GM12892 (cell line): Measurements from ENCODE around the gene ENPP4. TPM values are rescaled to one million over a fixed set of nuclear protein-coding genes. Genes with fewer than 3 reads are reported as not detected.
"Not testable (repeated sequence)": the region's sequence is repeated elsewhere in the genome, so short reads cannot be mapped to it uniquely, and the experiment has no call there.

Experiments used
- DNase-seq: peaks from one replicate; pipeline ENCODE4 v3.0.0; 2011; ENCODE audit not compliant: insufficient read length
- FAIRE-seq: peaks from 2 replicates; lab custom pipeline; 2011; peaks lifted over from hg19 to GRCh38; lab: Jason Lieb, UNC
- POLR2A ChIP-seq: IDR thresholded peaks from 2 replicates; pipeline ENCODE4 v1.6.1; 2011; ENCODE audit warnings: low read depth, low read length, control low read depth
- POLR2AphosphoS5 ChIP-seq: IDR thresholded peaks from 2 replicates; pipeline ENCODE4 v1.6.1; 2011; ENCODE audit warnings: low read depth, low read length, control low read depth
- TAF1 ChIP-seq: IDR thresholded peaks from 2 replicates; pipeline ENCODE4 v1.6.1; 2011; ENCODE audit warnings: low read depth, mild to moderate bottlenecking, control low read depth, low read length, borderline replicate concordance
- polyA plus RNA-seq: library from polyadenylated mRNA; unstranded; fragments of >200 nt; gene quantifications from one replicate; pipeline ENCODE4 v1.2.1, GENCODE V29; 2012; ENCODE audit warnings: missing spikeins, inconsistent platforms; ENCODE audit not compliant: missing spikeins

Gene ENPP4, protein sequence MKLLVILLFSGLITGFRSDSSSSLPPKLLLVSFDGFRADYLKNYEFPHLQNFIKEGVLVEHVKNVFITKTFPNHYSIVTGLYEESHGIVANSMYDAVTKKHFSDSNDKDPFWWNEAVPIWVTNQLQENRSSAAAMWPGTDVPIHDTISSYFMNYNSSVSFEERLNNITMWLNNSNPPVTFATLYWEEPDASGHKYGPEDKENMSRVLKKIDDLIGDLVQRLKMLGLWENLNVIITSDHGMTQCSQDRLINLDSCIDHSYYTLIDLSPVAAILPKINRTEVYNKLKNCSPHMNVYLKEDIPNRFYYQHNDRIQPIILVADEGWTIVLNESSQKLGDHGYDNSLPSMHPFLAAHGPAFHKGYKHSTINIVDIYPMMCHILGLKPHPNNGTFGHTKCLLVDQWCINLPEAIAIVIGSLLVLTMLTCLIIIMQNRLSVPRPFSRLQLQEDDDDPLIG
- 7.4 TPM for polyA plus RNA-seq

DNA sequence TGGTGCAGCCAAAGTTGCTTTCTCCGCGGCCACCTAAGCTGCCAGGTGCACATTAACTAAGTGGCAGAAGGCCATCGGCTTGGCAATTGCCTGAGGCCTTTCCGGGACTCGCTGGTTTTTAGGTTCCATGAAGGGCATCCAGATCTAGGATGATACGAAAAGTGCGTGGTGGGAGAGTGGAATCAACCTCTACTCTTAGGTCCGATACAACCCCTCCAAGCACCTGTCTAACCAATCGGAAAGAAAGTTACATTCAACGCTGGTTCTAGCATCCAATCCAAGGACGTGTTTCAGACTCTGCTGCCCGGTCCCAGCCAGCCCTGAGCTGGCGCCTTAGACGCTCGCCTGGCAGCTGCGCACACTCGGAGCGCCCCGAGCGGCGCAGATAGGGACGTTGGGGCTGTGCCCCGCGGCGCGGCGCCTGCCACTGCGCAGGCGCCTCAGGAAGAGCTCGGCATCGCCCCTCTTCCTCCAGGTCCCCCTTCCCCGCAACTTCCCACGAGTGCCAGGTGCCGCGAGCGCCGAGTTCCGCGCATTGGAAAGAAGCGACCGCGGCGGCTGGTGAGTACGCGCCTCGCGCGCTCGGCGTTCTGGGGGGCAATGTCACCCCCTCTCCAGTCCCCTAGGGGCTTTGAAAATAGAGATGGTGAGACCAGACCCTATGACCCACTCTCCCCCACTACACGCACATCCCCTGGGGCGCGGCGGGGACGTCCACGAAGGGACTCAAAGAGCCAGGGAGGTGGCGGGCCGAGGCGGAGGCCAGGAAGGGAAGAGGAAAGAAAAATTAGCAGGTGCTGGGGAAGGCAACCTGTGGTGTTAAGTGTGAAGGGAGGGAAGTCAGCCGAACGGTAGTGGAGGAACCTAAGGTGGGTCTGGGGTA, at the start of gene ENPP4:
Gene ENPP4, plus strand, starts transcription at position 361 of the 883 bp plus-strand sequence. CDS start 9,595 bp downstream, outside the sequence.
- FAIRE-seq (peak; percentile 100), DNase-seq (peak; percentile 90)
- TF ChIP-seq POLR2A (peak; percentile 51), POLR2AphosphoS5 (no peak)

DNA sequence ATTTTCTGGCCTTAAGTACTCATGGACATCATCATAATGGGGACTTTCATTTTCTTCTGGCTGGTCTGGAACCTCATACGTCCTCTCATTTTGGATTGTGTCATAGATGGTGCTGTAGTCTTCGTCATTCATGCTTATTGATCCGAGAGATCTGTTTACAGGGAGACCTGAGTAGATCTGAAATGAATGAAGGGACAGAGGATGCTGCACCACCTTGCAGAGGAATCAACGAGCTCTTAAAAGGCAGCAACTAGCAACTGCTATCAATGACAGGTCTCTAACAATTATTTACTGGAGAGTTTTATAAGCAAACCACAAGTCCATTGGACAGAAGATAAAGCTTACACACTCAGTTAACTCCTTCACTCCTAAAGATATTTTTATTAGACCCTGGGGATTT, 49.7 kb upstream of the ENPP4 start:
- DNase-seq (no peak), FAIRE-seq (no peak)
- no peak for TF ChIP-seq POLR2AphosphoS5
- TF ChIP-seq POLR2A: no peak
- no peak for TF ChIP-seq TAF1

DNA sequence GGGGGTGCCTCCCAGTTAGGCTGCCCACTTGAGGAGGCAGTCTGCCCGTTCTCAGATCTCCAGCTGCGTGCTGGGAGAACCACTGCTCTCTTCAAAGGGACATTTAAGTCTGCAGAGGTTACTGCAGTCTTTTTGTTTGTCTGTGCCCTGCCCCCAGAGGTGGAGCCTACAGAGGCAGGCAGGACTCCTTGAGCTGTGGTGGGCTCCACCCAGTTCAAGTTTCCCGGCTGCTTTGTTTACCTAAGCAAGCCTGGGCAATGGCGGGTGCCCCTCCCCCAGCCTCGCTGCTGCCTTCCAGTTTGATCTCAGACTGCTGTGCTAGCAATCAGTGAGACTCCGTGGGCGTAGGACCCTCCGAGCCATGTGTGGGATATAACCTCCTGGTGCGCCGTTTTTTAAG, 44.1 kb upstream of the ENPP4 start:
- not testable (repeated sequence) for DNase-seq, FAIRE-seq

DNA sequence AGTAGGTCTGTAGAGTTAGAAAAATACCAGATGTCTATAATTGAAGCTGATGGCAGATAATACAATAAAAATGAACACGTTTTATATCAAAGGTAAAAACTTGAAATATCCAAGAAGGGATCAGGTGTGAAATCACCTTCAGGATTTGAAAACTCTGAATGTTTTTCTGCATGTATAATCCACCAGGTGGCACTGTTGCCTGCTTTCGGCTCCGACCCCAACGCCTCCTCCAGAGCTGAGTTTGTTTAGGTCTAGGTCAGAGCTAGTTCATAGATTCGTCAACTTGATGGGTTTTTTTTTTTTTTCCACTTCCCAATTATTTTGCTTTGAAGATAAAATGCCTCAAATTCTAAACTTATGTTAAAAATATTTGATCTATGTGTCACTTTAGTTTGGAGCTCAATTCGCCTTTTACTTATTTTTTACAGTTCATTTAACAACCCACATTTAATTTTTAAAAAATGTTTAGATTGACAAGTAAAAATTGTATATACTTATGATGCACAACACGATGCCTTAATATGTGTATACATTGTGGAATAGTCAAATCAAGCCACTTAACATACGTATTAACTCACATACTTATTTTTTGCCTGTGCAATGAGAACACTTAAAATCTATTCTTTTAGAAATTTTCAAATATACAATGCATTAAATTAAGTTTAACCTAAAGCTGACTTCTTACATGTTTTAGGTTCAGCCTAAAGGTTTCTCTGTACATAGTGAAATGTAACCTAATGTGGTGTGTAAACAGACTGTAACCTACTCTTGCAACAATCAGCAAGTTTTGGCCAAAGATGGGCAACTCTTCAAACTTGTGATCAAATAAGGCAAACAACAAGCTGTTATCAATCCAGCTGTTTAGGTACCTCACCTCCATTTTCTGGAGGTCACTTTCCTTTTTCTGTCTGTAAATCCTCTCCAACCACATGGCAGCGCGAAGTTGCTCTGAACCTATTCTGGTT, 39.4 kb upstream of the ENPP4 start:
- peak; percentile 27 for DNase-seq
- FAIRE-seq: peak; percentile 83
- TF ChIP-seq POLR2AphosphoS5 (no peak), TAF1 (no peak), POLR2A (no peak)

DNA sequence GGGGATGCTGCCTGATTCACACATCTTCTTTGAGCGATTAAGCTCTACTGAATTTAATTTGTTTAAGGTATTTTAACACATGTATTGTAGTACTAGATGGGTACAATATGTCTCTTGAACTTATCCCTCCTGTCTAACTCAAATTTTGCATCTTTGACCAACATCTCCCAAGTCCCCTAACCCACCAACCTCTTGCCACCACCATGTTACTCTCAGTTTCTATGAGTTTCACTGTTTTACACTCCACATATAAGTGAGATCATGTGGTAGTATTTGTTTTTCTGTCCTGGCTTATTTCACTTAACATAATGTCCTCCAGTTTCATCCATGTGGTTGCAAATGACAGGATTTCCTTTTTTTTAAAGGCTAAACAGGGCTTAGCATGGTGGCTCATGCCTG, 38.7 kb upstream of the ENPP4 start:
- no peak for DNase-seq
- FAIRE-seq: peak; percentile 21
- TF ChIP-seq TAF1: no peak

DNA sequence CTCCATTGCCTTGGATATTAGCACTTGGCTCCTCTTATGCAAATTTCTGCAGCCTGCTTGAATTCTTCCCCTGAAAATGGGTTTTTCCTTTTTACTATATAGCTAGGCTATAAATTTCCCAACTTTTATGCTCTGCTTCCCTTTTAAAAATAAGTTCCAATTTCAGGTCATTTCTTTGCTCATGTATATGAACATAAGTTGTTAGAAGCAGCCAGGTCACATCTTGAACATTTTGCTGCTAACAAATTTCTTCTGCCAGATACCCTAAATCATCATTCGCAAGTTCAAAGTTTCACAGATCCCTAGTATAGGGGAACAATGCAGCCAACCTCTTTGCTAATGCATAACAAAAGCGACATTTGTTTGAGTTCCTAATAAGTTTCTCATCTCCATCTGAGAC, 34.5 kb upstream of the ENPP4 start:
- FAIRE-seq (no peak), DNase-seq (no peak)
- TF ChIP-seq TAF1 (no peak), POLR2AphosphoS5 (no peak), POLR2A (no peak)

DNA sequence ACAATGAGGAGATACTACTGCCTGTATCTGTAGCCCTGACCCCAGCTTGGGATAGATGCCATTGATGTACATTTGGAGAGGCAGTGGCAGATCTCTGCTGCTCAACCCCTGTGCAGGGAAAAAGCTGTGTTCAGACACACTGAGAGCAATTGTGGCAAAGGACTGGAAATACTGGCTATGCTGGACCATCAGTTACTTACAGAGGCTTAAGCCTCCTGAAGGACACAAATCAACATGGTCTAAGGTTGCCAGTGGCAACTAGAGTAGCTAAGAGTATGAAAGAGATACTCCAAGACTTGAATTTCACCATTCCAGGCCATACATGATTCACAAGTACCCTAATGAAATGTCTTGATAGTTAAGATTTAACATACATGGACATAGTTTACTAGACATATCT, 32.4 kb upstream of the ENPP4 start:
- TF ChIP-seq TAF1 (no peak), POLR2AphosphoS5 (no peak), POLR2A (no peak)
- FAIRE-seq: no peak
- no peak for DNase-seq

DNA sequence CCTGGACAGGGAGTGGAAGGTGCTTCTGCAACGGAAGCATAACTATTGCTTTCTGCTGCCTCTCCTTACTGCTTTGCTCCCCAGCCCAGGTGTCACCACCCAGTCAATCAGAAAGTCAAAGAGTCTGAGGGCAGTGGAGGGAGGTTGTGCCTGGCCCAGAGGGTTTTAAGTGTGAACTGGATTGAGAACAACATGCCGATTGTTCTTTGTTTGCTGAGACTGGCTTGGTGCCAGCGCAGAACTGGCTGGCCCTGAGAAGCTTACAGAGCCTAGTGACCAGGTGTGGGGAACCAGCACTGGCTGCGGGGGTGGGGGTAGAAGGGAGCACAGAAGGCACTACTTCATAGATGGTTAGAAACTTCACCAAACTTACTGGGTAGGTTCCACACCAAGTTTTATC, 31.1 kb upstream of the ENPP4 start:
- TF ChIP-seq TAF1: no peak
- no peak for TF ChIP-seq POLR2AphosphoS5
- no peak for FAIRE-seq

DNA sequence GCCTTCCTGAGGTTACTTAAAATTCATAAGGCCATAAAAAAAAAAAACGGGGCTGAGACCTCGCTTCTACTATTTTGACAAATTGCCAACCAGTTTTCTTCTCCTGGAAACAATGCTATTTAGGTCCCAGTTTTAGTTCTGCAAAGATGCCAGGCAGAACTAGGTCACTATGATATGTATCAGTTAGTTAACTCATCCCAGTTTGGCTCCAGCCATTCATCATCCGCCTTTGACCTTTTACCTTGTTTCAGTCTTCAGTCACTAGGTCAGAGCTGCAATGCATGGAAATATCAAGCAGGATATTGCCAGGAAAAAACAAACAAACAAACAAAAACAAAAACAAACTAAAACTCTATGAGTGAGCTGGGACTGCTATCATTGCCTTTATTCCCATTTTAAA, 29.8 kb upstream of the ENPP4 start:
- DNase-seq (no peak), FAIRE-seq (no peak)
- no peak for TF ChIP-seq POLR2AphosphoS5
- TF ChIP-seq TAF1: no peak

More for the DNA sequence above, 31.1 kb upstream of the ENPP4 start:
- no peak for DNase-seq

DNA sequence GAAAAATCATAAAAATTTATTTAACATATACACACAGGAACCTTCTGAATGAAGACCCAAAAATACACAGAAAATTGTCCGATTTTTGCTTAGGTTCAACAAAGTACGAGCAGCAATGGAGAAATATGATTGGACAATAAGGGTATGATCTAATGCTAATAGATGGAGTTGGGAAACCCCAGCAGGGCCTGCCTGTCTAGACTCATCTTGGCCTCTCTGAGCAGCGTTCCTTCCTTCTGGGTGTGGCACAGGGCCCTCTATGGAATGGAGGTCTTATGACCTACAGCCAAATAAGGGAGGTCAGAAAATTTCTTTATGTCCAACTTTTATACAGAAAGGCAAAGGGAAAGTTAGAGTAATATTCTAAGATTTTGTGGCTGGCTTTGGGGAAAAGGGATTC, 27.7 kb upstream of the ENPP4 start:
- no peak for FAIRE-seq
- no peak for TF ChIP-seq TAF1

DNA sequence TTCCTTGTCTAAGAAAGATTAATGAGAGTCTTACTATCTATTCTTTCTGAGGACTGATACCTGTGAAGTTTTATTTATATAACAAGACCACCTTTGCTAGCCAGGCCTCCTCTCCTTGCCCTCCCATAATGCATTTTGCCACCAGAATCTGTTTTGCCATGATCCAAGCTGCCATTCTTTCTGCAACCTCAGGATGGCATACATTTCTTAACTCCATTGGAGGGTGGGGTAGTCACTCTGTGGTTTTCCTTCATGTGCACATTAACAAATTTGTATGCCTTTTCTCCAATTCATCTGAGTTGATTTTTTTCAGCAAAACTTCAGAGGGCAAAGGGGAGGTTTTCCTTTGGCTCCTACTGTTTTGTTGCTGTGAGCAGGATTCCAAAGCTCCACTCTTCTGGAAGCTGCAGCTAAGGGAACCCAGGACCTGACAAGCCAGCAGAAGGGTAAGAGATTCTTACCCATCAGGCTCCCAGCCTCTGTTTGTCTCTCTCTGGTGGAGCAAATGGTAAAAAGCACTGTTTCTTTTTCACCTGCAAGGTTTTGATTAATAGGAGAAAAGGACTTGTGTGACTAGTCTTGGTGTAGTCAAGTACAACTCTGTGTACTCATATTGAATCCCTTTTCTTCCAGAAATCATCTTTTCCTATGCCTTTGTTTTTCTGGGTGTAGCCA, 26.2 kb upstream of the ENPP4 start:
- DNase-seq (no peak), FAIRE-seq (no peak)
- TF ChIP-seq TAF1 (no peak), POLR2AphosphoS5 (no peak), POLR2A (no peak)

More for the DNA sequence above, 27.7 kb upstream of the ENPP4 start:
- no peak for DNase-seq
